ENCODE data around the gene NUBPL. TPM values are rescaled to one million over a fixed set of nuclear protein-coding genes. Genes with fewer than 3 reads are reported as not detected.

NUBPL gene
- polyA plus RNA-seq (2013, experiment 1 of 2) = 6.9 TPM
- polyA plus RNA-seq (2013, experiment 2 of 2) = 7.5 TPM

- Histone ChIP-seq H3K4me3 (ENCODE audit: low read length) (peak within 1 kb of the TSS; percentile 76), H3K27me3 (ENCODE audit: insufficient read depth, low read length) (no peaks in the 10 kb centered on the region), H3K9ac (ENCODE audit: low read depth, low read length) (peak within 1 kb of the TSS; percentile 82), H3K4me1 (ENCODE audit: insufficient read depth, low read length) (peaks cover 6% of the 10 kb centered on the region; the same call in 1 of the 2 replicates), H3K27ac (ENCODE audit: low read depth, low read length) (peak within 1 kb of the TSS; percentile 51), H3K36me3 (ENCODE audit: insufficient read depth, low read length) (no peaks in the 10 kb centered on the region), H3K9me3 (ENCODE audit: insufficient read depth, low read depth, low read length) (no peaks in the 10 kb centered on the region)
- WGBS = 3% methylated on average over 33 of the region's 34 CpGs
Observed at GRCh38 chr14:31561155-31561846, at the start of gene NUBPL. TSS of gene NUBPL (plus strand) at chr14:31561404. CDS start at chr14:31561440, 36 bp downstream.

GRCh38 chr14:31527087-31527486 is 34.1 kb upstream of the NUBPL start:
- no peaks in the 10 kb centered on the region for H3K27me3 ChIP-seq (ENCODE audit: insufficient read depth, low read length)
- H3K9me3 ChIP-seq (ENCODE audit: insufficient read depth, low read depth, low read length) = no peaks in the 10 kb centered on the region
- no peaks in the 10 kb centered on the region for H3K36me3 ChIP-seq (ENCODE audit: insufficient read depth, low read length)
- no peak overlapping the region for H3K27ac ChIP-seq (ENCODE audit: low read depth, low read length)
- H3K4me1 ChIP-seq (ENCODE audit: insufficient read depth, low read length) = no peaks in the 10 kb centered on the region
- H3K4me3 ChIP-seq (ENCODE audit: low read length) = no peak overlapping the region
- whole genome bisulfite sequencing = 95% methylated on average over 33 of the region's 33 CpGs
- H3K9ac ChIP-seq (ENCODE audit: low read depth, low read length) = no peak overlapping the region

GRCh38 chr14:31527546-31527945 is 33.7 kb upstream of the NUBPL start:
- Histone ChIP-seq H3K27me3 (ENCODE audit: insufficient read depth, low read length) (no peaks in the 10 kb centered on the region), H3K4me3 (ENCODE audit: low read length) (no peak overlapping the region), H3K9me3 (ENCODE audit: insufficient read depth, low read depth, low read length) (no peaks in the 10 kb centered on the region), H3K27ac (ENCODE audit: low read depth, low read length) (no peak overlapping the region), H3K36me3 (ENCODE audit: insufficient read depth, low read length) (no peaks in the 10 kb centered on the region), H3K4me1 (ENCODE audit: insufficient read depth, low read length) (no peaks in the 10 kb centered on the region), H3K9ac (ENCODE audit: low read depth, low read length) (no peak overlapping the region)
- 99% methylated on average over 8 of the region's 8 CpGs for WGBS

- Histone ChIP-seq H3K27me3 (ENCODE audit: insufficient read depth, low read length) (no peaks in the 10 kb centered on the region), H3K27ac (ENCODE audit: low read depth, low read length) (no peak overlapping the region), H3K9me3 (ENCODE audit: insufficient read depth, low read depth, low read length) (no peaks in the 10 kb centered on the region), H3K36me3 (ENCODE audit: insufficient read depth, low read length) (no peaks in the 10 kb centered on the region), H3K4me1 (ENCODE audit: insufficient read depth, low read length) (no peaks in the 10 kb centered on the region), H3K9ac (ENCODE audit: low read depth, low read length) (no peak overlapping the region), H3K4me3 (ENCODE audit: low read length) (no peak overlapping the region)
- WGBS = 89% methylated on average over 1 of the region's 1 CpG
Observed at GRCh38 chr14:31529053-31529452, 32.2 kb upstream of the NUBPL start.

GRCh38 chr14:31530136-31530535 is 31.1 kb upstream of the NUBPL start:
- Histone ChIP-seq H3K27me3 (ENCODE audit: insufficient read depth, low read length) (no peaks in the 10 kb centered on the region), H3K9me3 (ENCODE audit: insufficient read depth, low read depth, low read length) (no peaks in the 10 kb centered on the region), H3K36me3 (ENCODE audit: insufficient read depth, low read length) (no peaks in the 10 kb centered on the region), H3K27ac (ENCODE audit: low read depth, low read length) (no peak overlapping the region), H3K9ac (ENCODE audit: low read depth, low read length) (no peak overlapping the region), H3K4me3 (ENCODE audit: low read length) (no peak overlapping the region), H3K4me1 (ENCODE audit: insufficient read depth, low read length) (no peaks in the 10 kb centered on the region)
- WGBS = 86% methylated on average over 6 of the region's 7 CpGs

- Histone ChIP-seq H3K36me3 (ENCODE audit: insufficient read depth, low read length) (no peaks in the 10 kb centered on the region), H3K9me3 (ENCODE audit: insufficient read depth, low read depth, low read length) (no peaks in the 10 kb centered on the region), H3K27me3 (ENCODE audit: insufficient read depth, low read length) (no peaks in the 10 kb centered on the region), H3K9ac (ENCODE audit: low read depth, low read length) (no peak overlapping the region), H3K27ac (ENCODE audit: low read depth, low read length) (no peak overlapping the region), H3K4me3 (ENCODE audit: low read length) (no peak overlapping the region), H3K4me1 (ENCODE audit: insufficient read depth, low read length) (no peaks in the 10 kb centered on the region)
- WGBS = 90% methylated on average over 4 of the region's 5 CpGs
Observed at GRCh38 chr14:31536201-31536960, 24.8 kb upstream of the NUBPL start.

GRCh38 chr14:31541702-31542101 is 19.5 kb upstream of the NUBPL start:
- Histone ChIP-seq H3K4me1 (ENCODE audit: insufficient read depth, low read length) (no peaks in the 10 kb centered on the region), H3K9me3 (ENCODE audit: insufficient read depth, low read depth, low read length) (no peaks in the 10 kb centered on the region), H3K36me3 (ENCODE audit: insufficient read depth, low read length) (no peaks in the 10 kb centered on the region), H3K27ac (ENCODE audit: low read depth, low read length) (no peak overlapping the region), H3K4me3 (ENCODE audit: low read length) (no peak overlapping the region), H3K9ac (ENCODE audit: low read depth, low read length) (no peak overlapping the region), H3K27me3 (ENCODE audit: insufficient read depth, low read length) (no peaks in the 10 kb centered on the region)
- WGBS = 94% methylated on average over 1 of the region's 1 CpG

- no peaks in the 10 kb centered on the region for H3K36me3 ChIP-seq (ENCODE audit: insufficient read depth, low read length)
- WGBS = 84% methylated on average over 5 of the region's 5 CpGs
- H3K9ac ChIP-seq (ENCODE audit: low read depth, low read length) = no peak overlapping the region
Observed at GRCh38 chr14:31543969-31544799, 17.0 kb upstream of the NUBPL start.

GRCh38 chr14:31544816-31545215 is 16.4 kb upstream of the NUBPL start:
- no peaks in the 10 kb centered on the region for H3K27me3 ChIP-seq (ENCODE audit: insufficient read depth, low read length)
- no peak overlapping the region for H3K4me3 ChIP-seq (ENCODE audit: low read length)
- H3K36me3 ChIP-seq (ENCODE audit: insufficient read depth, low read length) = no peaks in the 10 kb centered on the region
- WGBS = 97% methylated on average over 3 of the region's 3 CpGs
- H3K9ac ChIP-seq (ENCODE audit: low read depth, low read length) = no peak overlapping the region
- H3K9me3 ChIP-seq (ENCODE audit: insufficient read depth, low read depth, low read length) = no peaks in the 10 kb centered on the region
- H3K4me1 ChIP-seq (ENCODE audit: insufficient read depth, low read length) = no peaks in the 10 kb centered on the region
- no peak overlapping the region for H3K27ac ChIP-seq (ENCODE audit: low read depth, low read length)

More at GRCh38 chr14:31543969-31544799, 17.0 kb upstream of the NUBPL start:
- H3K4me1 ChIP-seq (ENCODE audit: insufficient read depth, low read length) = no peaks in the 10 kb centered on the region
- H3K27me3 ChIP-seq (ENCODE audit: insufficient read depth, low read length) = no peaks in the 10 kb centered on the region
- H3K4me3 ChIP-seq (ENCODE audit: low read length) = no peak overlapping the region
- no peaks in the 10 kb centered on the region for H3K9me3 ChIP-seq (ENCODE audit: insufficient read depth, low read depth, low read length)
- no peak overlapping the region for H3K27ac ChIP-seq (ENCODE audit: low read depth, low read length)

- H3K4me1 ChIP-seq (ENCODE audit: insufficient read depth, low read length) = no peaks in the 10 kb centered on the region
- no CpG with 5 or more reads among the region's 3 CpGs for WGBS
- H3K9me3 ChIP-seq (ENCODE audit: insufficient read depth, low read depth, low read length) = no peaks in the 10 kb centered on the region
- no peak overlapping the region for H3K9ac ChIP-seq (ENCODE audit: low read depth, low read length)
- no peak overlapping the region for H3K4me3 ChIP-seq (ENCODE audit: low read length)
- no peaks in the 10 kb centered on the region for H3K36me3 ChIP-seq (ENCODE audit: insufficient read depth, low read length)
- no peaks in the 10 kb centered on the region for H3K27me3 ChIP-seq (ENCODE audit: insufficient read depth, low read length)
- H3K27ac ChIP-seq (ENCODE audit: low read depth, low read length) = no peak overlapping the region
Observed at GRCh38 chr14:31545328-31545727, 15.9 kb upstream of the NUBPL start.

- Histone ChIP-seq H3K4me1 (ENCODE audit: insufficient read depth, low read length) (no peaks in the 10 kb centered on the region), H3K9me3 (ENCODE audit: insufficient read depth, low read depth, low read length) (no peaks in the 10 kb centered on the region)
- WGBS = 74% methylated on average over 2 of the region's 2 CpGs
Observed at GRCh38 chr14:31549817-31550216, 11.4 kb upstream of the NUBPL start.

More at GRCh38 chr14:31549817-31550216, 11.4 kb upstream of the NUBPL start:
- Histone ChIP-seq H3K36me3 (ENCODE audit: insufficient read depth, low read length) (no peaks in the 10 kb centered on the region), H3K9ac (ENCODE audit: low read depth, low read length) (no peak overlapping the region), H3K27me3 (ENCODE audit: insufficient read depth, low read length) (peaks cover 7% of the 10 kb centered on the region; the same call in 1 of the 2 replicates), H3K4me3 (ENCODE audit: low read length) (no peak overlapping the region), H3K27ac (ENCODE audit: low read depth, low read length) (no peak overlapping the region)

Data from HUES64 (cell line).